Gastroesophageal sphincter (tissue), 3 donors: ENCODE measurements around the gene ZNF750.

Experiments used
- CTCF ChIP-seq, 4 experiments: fragments of 200-600 bp in 2 of 4; fragments of 450-650 bp in 2 of 4; sonication (generic) in 1 of 4; IDR thresholded peaks; one replicate each; pipeline ENCODE4 v1.5.1; 2017 to 2019; ENCODE audit warnings: antibody characterized with exemption in 4 of 4, mild to moderate bottlenecking in 2 of 4, moderate library complexity in 2 of 4
- POLR2A ChIP-seq, 2 donors: fragments of 450-650 bp; IDR thresholded peaks; one replicate each; pipeline ENCODE4 v1.6.1; 2017; ENCODE audit warnings: antibody characterized with exemption in 2 of 2, mild to moderate bottlenecking in 2 of 2, moderate library complexity in 1 of 2
- POLR2AphosphoS5 ChIP-seq: sonication (generic); formaldehyde crosslinking; IDR thresholded peaks from one replicate; pipeline ENCODE4 v1.6.1; 2017; ENCODE audit warnings: antibody characterized with exemption

- TF ChIP-seq CTCF (IDR thresholded peaks at IDR 0.05) (no peak), POLR2A (IDR thresholded peaks at IDR 0.05) (no peak), POLR2AphosphoS5 (no peak)
Measured at GRCh38 chr17:82862737-82863382, 23.0 kb upstream of the ZNF750 start.
